ENCODE measurements around the gene LRRC1.

Gene LRRC1

GRCh38 chr6:53878808-53879207, 84.0 kb downstream of the LRRC1 start:
- ChIA-PET CTCF (no interaction called here), POLR2A (no interaction called here)
- DNase-seq (ENCODE audit: extremely low spot score) = no peak
- TF ChIP-seq CTCF (IDR thresholded peaks at IDR 0.05; ENCODE audit: control extremely low read depth, extremely low read depth, low read depth, missing control alignments) = no peak

GRCh38 chr6:53879608-53880007, 84.8 kb downstream of the LRRC1 start:
- ChIA-PET CTCF (no interaction called here), POLR2A (no interaction called here)
- no peak for TF ChIP-seq CTCF (IDR thresholded peaks at IDR 0.05; ENCODE audit: control extremely low read depth, extremely low read depth, low read depth, missing control alignments)
- no peak for DNase-seq (ENCODE audit: extremely low spot score)

- ChIA-PET POLR2A (no interaction called here), CTCF (interaction anchor here (1.4 kb wide), 1 partner anchor 10 kb away, joined by 4 read pairs; no protein-coding TSS in a partner anchor)
- no peak for DNase-seq (ENCODE audit: extremely low spot score)
- TF ChIP-seq CTCF (IDR thresholded peaks at IDR 0.05; ENCODE audit: control extremely low read depth, extremely low read depth, low read depth, missing control alignments) = no peak
Measured at GRCh38 chr6:53887316-53887715, 92.5 kb downstream of the LRRC1 start.

- no peak for TF ChIP-seq CTCF (IDR thresholded peaks at IDR 0.05; ENCODE audit: control extremely low read depth, extremely low read depth, low read depth, missing control alignments)
- POLR2A ChIA-PET = interaction anchor here (0.5 kb wide), 1 partner anchor 16 kb away, joined by 6 read pairs; no protein-coding TSS in a partner anchor
- DNase-seq (ENCODE audit: extremely low spot score) = no peak
- CTCF ChIA-PET = interaction anchor here (1.1 kb wide), 1 partner anchor 31 kb away, joined by 3 read pairs; no protein-coding TSS in a partner anchor
Measured at GRCh38 chr6:53888931-53889330, 94.1 kb downstream of the LRRC1 start.

- no peak for DNase-seq (ENCODE audit: extremely low spot score)
- TF ChIP-seq CTCF (IDR thresholded peaks at IDR 0.05; ENCODE audit: control extremely low read depth, extremely low read depth, low read depth, missing control alignments) = no peak
- ChIA-PET POLR2A (interaction anchor here (0.5 kb wide), 1 partner anchor 16 kb away, joined by 6 read pairs; no protein-coding TSS in a partner anchor), CTCF (interaction anchor here (1.1 kb wide), 1 partner anchor 30 kb away, joined by 3 read pairs; no protein-coding TSS in a partner anchor)
Measured at GRCh38 chr6:53889365-53889764, 94.6 kb downstream of the LRRC1 start.

GRCh38 chr6:53892707-53893106, 97.9 kb downstream of the LRRC1 start:
- no peak for TF ChIP-seq CTCF (IDR thresholded peaks at IDR 0.05; ENCODE audit: control extremely low read depth, extremely low read depth, low read depth, missing control alignments)
- POLR2A ChIA-PET = no interaction called here
- CTCF ChIA-PET = interaction anchor here (1.5 kb wide), 1 partner anchor 15 kb away, joined by 3 read pairs; no protein-coding TSS in a partner anchor
- DNase-seq (ENCODE audit: extremely low spot score) = no peak

Measured in GM10248 (cell line).